C4-2B (cell line): ENCODE results near the gene CACNA2D1.

Source experiments
- CTCF ChIP-seq: fragments of 450-650 bp; conservative IDR thresholded peaks from 2 replicates; pipeline ENCODE4 v1.5.1; 2017; ENCODE audit warnings: mild to moderate bottlenecking
- ZFX ChIP-seq: fragments of 450-650 bp; IDR thresholded peaks from 2 replicates; pipeline ENCODE4 v1.6.1; 2017

DNA sequence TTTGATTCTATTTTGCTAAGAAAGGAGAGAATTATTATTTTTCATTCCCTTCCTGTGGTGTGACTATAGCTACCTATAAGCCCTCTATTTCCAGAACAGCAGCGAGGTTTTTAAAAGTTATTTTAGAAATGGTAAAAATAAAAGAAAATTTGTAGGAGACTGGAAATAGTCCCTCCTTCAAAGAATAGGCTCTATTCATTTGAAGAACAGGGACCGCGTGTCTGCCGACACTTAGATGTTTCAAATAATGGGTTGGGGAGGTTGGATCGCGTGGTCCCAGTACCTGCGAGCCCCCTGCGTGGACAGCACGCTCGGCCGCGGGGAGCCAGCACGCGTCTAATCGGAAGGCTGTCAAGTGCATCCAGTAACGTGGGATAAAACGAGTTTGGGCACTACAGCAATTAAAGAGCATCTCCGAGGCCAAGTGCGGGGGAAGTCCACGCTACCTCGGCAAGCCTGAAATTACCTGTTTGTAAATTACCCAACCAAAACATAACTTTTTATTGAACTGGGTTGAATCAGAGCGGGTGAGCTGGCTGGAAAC, 1.0 kb downstream of the CACNA2D1 start:
- TF ChIP-seq CTCF (no peak), ZFX (no peak)
